GM12801 (cell line): Measurements from ENCODE around the gene UNC5A.

ENCODE experiments used
- TF ChIP-seq, protein P1 (sequence below): IDR thresholded peaks from one replicate; pipeline ENCODE4 v1.5.1; 2011; ENCODE audit warnings: control low read depth; ENCODE audit not compliant: insufficient read length; ENCODE audit errors: extremely low read depth

The UNC5A gene

DNA sequence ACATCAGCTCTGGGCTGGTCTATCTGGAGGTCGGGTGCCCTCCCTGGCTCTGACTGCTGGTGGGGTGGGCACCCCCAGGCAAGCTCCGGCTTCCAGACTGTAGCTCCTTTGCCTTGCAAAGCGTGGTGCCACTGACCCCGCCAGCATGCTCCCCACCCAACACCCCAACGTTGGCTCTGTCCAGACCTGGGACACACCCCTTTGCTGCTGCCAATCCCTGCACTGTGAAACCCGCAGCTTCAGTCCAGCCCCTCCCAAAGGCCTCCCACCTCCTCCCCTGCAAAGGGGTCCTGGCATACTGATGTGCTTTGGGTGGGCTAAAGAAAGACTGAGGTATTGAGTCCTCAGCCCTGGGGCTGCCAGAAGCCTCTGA lies 3.9 kb downstream of the UNC5A start:
- TF ChIP-seq, protein P1, sequence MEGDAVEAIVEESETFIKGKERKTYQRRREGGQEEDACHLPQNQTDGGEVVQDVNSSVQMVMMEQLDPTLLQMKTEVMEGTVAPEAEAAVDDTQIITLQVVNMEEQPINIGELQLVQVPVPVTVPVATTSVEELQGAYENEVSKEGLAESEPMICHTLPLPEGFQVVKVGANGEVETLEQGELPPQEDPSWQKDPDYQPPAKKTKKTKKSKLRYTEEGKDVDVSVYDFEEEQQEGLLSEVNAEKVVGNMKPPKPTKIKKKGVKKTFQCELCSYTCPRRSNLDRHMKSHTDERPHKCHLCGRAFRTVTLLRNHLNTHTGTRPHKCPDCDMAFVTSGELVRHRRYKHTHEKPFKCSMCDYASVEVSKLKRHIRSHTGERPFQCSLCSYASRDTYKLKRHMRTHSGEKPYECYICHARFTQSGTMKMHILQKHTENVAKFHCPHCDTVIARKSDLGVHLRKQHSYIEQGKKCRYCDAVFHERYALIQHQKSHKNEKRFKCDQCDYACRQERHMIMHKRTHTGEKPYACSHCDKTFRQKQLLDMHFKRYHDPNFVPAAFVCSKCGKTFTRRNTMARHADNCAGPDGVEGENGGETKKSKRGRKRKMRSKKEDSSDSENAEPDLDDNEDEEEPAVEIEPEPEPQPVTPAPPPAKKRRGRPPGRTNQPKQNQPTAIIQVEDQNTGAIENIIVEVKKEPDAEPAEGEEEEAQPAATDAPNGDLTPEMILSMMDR, result no peak

DNA sequence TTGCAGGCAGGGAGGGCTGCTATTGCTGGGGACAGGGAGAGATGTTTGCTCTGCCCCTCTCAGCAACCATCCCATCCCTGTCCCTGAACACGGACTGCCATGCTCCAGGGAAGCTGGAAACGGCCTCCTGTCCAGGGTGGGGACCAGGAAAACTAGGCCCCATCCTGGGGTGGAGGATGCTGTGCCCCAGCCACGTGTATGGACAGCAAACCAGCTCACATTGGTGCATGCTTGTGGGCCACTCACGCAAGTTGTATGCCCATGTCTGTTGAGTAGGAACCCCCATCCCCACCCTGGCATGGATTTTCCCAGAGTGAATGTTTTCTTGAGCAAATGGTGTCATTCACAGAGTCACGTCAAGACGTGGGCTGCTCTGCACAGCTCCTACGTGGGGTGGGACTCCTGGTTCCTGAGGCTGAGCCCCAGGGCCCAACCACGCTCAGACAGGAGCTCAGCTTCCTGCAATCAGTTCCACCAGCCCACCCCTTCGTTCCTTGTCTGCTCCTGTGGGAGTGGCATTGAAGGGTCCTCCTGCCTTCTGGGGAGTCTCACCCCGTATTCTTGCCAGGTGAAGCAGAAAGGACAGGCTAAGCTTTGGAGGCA lies 4.6 kb downstream of the UNC5A start:
- TF ChIP-seq, protein P1, result no peak

DNA sequence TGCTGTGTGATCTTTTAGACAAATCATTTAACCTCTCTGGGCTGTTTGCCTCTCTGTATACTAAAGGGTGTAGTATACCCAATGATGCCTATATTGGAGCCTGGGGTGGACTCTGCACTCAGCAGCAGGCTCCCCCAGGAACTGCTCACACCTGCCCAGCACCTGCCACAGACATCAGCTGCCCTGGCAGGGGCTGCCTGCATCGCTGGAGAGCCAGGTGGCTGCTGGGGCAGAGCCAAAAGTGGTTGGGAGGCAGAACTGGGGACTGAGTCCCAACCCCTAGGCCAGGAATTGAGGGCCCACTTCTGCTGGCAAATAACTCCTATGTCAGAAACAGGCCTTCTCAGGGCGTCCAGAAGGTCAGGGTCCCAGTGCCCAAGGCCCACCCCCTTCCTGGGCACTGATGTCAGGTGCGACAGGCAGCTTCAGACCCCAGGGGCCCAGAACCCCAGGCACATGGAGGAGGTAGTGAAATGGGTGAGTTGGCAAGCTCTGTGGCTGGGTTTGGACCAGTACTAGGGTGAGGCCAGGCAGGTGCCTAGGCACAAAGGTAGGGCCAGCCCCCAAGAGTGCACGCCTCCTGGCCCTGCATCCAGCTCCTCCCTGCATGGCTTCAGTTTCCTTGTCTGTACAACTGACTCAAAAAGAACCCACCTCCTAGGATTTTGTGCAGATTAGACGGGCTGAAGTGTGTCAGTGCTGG lies 5.8 kb downstream of the UNC5A start:
- TF ChIP-seq, protein P1, result no peak

DNA sequence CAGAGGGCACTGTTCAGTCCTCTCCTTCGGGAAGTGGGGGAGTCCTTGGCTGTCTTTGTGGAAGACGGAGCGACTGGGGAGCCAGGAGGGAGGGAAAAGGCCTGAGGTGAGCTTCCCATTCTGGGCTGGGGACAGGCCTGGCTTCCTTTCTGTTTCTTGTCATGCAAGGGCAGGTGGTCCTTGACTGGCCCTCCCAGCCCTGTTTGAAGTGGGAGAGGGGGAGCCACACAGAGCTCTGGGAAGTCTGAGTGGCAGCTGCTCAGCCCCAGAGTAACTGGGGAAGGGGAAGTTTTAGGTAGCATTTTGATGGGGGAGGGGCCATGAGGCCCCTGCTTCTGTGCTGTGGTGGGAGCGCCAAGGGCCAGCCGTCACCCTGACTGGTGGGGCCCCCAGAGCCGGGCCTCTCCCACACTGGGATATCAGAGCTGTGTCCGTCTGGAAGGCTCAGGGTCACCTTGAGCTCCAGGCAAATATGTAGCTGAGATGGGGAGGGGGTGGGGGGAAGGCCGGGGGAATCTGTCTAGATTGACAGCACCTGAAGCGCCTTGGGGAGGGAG lies 6.5 kb downstream of the UNC5A start:
- TF ChIP-seq, protein P1, result no peak

DNA sequence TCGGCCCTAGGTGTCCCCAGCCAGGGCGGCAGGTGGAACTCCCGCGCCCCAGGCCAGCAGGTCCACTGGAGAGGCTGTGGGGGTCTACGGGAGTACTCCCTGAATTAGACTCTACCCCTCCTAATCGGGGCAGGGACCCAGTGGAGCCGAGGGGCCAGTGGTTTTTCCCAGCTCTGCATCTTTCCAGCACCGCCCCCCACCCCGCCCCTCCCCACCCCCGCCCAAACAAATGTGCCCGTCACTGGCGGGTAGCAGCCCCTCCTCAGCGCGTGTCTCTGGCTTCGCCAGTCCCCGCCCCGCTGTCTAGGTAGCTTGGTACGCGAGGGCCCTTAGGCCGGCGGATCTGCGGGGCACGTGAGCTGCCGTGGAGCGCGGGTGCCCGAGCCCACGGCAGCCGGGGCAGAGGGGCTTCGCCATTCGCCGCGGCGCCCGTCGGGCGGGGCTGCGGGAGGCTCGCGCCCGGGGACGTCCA lies 7.0 kb downstream of the UNC5A start:
- TF ChIP-seq, protein P1, result no peak

DNA sequence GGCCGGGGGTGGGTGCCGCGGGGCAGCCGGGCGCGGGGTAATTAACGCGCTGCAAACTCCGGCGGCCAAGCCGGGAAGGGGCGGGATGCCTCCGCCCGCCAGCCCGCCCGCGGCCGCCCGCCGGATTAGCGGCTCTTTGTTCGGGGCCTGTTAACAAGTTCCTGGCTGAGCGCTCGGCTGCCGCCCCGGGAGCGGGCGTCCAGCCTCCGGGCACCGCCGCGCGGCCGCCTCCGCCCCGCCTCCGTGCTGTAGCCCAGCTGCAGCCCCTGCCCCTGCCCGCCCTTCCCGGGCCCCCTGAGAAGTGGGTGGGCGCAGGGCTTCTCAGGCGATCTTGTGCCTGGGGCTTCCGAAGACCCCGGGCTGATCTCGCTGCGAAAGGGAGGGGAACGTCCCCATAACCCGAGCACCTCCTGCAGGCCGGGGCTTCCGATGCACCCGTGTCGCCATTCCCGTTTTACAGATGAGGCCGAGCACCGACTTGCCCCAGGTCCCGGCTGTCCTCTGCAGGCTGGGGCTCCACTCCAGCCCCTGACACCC lies 7.5 kb downstream of the UNC5A start:
- TF ChIP-seq, protein P1, result no peak

DNA sequence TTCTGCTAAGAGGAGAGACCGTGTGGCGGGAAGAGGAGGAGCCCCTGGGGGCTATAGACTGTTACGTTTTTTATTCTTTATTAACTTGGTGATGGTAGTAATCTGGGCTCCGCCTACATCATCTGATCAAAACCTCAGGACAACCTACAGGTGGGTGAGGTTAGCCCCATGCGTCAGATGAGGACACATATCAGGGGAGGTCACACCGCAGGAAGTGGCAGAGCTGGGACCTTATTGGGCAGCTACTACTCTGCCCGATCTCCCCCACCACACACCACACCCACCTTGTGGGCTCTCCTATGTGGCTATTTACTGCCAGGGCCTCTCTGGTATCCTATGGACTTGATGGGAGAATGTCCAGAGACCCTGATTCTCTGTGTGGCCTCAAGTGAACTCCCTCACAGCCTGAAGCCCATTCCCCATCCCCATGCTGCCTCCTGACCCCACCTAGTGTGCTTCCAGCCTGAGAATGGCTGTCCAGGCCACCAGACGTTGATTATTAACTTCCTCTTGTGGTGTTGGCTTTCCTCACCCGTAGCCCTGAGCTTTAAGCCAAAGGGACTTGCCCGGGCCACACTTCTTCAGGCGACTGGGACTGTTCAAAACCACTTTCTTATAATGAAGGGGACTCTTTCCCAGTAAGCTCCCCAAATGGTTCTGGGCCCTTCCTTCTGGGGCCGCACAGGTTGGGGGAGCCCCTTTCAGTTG lies 8.2 kb downstream of the UNC5A start:
- TF ChIP-seq, protein P1, result no peak
